ENCODE results near the gene PLD3.

Gene PLD3

DNA sequence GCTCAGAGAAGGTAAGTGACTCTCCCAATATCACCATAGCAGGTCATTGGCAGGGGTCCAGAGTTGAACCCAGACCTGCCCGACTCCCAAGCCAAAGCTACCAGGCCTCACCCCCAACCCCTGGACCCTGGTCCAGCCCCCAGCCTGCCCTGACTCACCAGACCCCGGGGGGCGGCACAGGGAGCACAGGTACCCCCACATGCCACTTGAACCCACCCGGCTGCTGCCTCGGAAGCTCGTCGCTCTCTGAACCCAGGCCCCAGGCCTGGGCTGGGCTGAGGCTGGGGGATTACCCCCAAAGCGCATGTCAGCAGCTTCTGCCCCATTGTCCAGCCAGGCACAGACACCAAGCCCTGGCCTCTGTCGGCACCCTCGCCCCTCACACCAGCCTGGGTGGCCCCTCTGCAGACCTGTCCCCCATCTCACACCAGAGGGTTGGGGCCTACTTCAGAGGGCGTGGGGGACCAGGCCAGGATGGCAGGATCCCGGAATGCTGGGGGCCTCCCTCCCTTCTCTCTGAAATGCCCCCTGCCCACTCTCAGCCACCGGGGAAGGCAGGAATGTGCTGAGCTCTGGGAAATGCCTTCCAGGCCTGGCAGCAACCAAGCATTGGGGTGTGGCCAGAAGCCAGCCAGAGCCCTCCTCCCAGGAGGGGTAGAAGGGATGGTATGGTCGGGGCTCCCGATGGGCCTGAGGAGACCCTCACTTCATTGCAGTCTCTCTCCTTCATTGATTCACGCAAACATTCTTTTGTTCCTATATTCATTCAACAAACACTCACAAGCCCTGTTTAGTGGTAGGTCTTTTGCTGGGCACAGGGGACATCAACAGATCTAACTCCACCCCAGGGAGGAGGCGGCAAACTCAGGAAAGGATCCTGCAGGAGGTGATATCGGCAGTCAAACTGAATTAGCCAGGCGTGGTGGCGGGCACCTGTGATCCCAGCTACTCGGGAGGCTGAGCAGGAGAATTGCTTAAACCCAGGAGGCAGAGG, 66.3 kb downstream of the PLD3 start:
- H3K4me3 ChIP-seq (ENCODE audit: low read depth, low read length) = no peak overlapping the region
- TF ChIP-seq, protein P1, sequence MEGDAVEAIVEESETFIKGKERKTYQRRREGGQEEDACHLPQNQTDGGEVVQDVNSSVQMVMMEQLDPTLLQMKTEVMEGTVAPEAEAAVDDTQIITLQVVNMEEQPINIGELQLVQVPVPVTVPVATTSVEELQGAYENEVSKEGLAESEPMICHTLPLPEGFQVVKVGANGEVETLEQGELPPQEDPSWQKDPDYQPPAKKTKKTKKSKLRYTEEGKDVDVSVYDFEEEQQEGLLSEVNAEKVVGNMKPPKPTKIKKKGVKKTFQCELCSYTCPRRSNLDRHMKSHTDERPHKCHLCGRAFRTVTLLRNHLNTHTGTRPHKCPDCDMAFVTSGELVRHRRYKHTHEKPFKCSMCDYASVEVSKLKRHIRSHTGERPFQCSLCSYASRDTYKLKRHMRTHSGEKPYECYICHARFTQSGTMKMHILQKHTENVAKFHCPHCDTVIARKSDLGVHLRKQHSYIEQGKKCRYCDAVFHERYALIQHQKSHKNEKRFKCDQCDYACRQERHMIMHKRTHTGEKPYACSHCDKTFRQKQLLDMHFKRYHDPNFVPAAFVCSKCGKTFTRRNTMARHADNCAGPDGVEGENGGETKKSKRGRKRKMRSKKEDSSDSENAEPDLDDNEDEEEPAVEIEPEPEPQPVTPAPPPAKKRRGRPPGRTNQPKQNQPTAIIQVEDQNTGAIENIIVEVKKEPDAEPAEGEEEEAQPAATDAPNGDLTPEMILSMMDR (IDR thresholded peaks at IDR 0.05; ENCODE audit: borderline replicate concordance, insufficient read depth, low read depth, low read length) = no peak

DNA sequence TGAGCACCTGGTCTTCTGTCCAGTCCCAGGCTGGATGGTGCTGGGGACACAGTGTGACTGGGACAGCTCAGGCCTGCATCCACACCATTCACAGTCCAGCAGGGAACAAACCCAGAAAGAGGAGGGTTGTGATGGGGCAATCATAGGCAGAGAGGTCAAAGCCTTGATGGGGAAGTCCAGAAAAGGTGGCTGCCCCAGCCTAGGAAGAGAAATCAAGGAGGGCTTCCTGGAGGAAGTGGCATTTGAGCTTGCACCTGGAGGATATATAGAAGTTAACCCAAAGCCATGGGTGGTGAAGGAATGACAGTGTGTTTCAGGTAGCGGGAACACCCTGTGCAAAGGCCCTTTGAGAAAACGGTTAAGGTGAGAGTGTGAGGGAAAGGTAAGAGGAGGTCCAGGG, 67.3 kb downstream of the PLD3 start:
- TF ChIP-seq, protein P1 (IDR thresholded peaks at IDR 0.05; ENCODE audit: borderline replicate concordance, insufficient read depth, low read depth, low read length) = no peak
- H3K4me3 ChIP-seq (ENCODE audit: low read depth, low read length) = no peak overlapping the region

DNA sequence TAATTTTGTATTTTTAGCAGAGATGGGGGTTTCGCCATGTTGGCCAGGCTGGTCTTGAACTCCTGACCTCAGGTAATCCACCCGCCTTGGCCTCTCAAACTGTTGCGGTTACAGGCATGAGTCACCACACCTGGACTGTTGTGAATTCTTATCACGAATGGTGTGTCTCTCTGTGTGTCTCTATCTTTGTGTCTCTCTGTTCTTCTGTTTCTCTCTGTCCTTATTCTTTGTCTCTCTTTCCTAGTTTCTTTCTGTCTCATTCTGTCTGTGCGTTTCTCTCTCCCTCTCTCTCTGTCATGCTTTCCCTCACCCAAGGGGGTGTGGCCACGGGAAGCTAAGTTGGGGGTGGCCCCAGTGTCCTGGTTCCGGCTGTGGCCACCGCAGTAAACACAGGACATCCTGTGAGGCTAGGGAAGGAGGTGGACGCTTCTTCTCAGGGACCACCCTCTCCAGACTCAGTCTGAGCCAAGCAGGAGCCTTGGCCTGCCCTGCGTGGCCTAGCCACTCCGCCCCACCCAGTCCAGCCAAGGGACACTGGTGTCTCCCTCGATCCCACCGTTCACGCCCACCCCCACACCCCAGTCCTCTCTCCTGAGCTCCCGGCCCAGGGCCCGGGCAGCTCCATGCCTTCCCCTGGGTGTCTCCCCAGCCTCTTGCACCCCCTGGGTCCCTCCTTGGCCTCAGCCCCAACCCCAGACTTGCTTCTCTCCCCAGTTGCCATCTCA, 68.6 kb downstream of the PLD3 start:
- H3K4me3 ChIP-seq (ENCODE audit: low read depth, low read length) = no peak overlapping the region
- TF ChIP-seq, protein P1 (IDR thresholded peaks at IDR 0.05; ENCODE audit: borderline replicate concordance, insufficient read depth, low read depth, low read length) = no peak

DNA sequence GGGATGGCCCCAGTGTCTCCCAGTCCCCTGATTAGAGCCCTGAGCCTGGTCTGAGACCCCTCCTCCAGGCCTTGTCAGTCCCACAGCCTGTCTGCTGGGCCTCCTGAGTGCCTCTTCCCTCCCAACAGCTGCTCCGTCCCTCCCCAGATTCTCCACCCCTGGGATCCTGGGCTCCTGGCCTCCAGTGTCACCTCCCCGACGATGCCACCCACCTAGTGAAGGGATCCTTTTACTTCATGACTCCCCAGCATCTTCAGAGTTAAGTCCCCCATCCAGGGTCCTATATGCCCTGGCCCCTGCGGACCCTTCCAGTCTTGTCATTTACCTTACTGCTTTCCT, 69.1 kb downstream of the PLD3 start:
- TF ChIP-seq, protein P1 (IDR thresholded peaks at IDR 0.05; ENCODE audit: borderline replicate concordance, insufficient read depth, low read depth, low read length) = no peak
- H3K4me3 ChIP-seq (ENCODE audit: low read depth, low read length) = no peak overlapping the region

DNA sequence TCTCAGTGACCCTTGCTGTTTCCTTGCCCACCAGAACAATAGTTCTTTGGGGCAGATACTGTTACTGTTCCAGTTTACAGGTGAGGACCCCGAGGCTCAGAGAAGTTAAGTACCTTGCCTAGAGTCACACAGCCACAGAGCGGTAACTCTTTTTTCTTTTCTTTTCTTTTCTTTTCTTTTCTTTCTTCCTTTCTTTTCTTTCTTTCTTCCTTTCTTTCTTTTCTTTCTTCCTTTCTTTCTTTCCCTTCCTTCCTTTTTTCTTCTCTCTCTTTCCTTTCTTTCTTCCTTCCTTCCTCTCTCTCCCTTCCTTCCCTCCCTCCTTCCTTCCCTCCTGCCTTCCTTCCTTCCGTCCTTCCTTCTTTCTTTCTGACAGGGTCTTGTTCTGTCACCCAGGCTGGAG, 69.5 kb downstream of the PLD3 start:
- TF ChIP-seq, protein P1 (IDR thresholded peaks at IDR 0.05; ENCODE audit: borderline replicate concordance, insufficient read depth, low read depth, low read length) = no peak
- no peak overlapping the region for H3K4me3 ChIP-seq (ENCODE audit: low read depth, low read length)

DNA sequence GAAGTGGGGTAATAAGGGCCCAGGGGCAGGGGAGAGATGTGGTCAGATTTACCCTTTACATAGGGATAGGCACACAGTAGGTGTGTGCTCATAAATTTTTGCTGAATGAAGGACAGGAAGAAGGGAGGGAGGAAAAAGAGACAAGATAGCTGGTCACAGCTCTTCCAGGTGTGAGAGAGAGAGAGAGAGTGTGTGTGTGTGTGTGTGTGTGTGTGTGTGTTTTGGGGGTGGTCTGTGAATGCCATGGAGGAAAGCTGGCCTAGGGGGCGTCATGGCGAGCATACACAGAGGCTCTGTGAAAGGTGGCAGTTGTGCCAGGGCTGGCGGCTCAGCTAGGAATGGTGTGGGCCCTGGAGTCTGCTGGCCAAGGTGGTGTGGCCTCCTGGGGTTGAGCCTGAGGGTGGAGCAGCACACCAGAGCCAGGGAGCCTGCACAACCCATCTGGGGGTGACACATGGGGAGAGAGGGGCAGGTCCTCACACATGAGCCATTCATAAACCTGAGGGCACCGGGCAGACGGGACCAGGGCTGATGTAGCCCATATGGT, 70.6 kb downstream of the PLD3 start:
- TF ChIP-seq, protein P1 (IDR thresholded peaks at IDR 0.05; ENCODE audit: borderline replicate concordance, insufficient read depth, low read depth, low read length) = no peak
- no peak overlapping the region for H3K4me3 ChIP-seq (ENCODE audit: low read depth, low read length)

Data from GM12875 (cell line).